ENCODE data around the gene SLC35A3. TPM values are rescaled to one million over a fixed set of nuclear protein-coding genes. Genes with fewer than 3 reads are reported as not detected.

Gene SLC35A3
- total and polyA plus RNA-seq, 9 of the 15 experiments (the other 6 are each of a cell fraction or from before 2014, with no cell fraction given) = 3.5 to 21.7 (median 13.2) TPM

- TF ChIP-seq AFF1 (IDR thresholded peaks at IDR 0.05; ENCODE audit: low read depth in 1 of 2, partially characterized antibody in 2 of 2) = no peak
- TF ChIP-seq U2AF2 (optimal IDR thresholded peaks at IDR 0.05; ENCODE audit: low read depth, low read length) = no peak
These were observed 82.1 kb downstream of the SLC35A3 start (continued) for GRCh38 chr1:100051893-100052292.

GRCh38 chr1:100053119-100053518, 83.3 kb downstream of the SLC35A3 start:
- Histone ChIP-seq H3K36me3 (ENCODE audit: control insufficient read depth, insufficient read depth, low read length) (peaks cover 43% of the 10 kb centered on the region; the same call in 2 of the 3 replicates), H4K20me1 (replicated peaks; ENCODE audit: control insufficient read depth, insufficient read depth, low read length) (peaks cover 14% of the 10 kb centered on the region), H2AFZ (ENCODE audit: low read depth, low read length) (no peak overlapping the region), H3K4me1 (replicated peaks in 1 of 2; ENCODE audit: control insufficient read depth in 2 of 2, insufficient read depth in 2 of 2, low read length in 2 of 2) (peaks cover 5 to 24% of the 10 kb centered on the region in 2 experiments; a peak in 4 of 5 replicates), H3K9me3 (replicated peaks; ENCODE audit: control insufficient read depth, insufficient read depth, low read depth, low read length) (no peaks in the 10 kb centered on the region), H3K4me3 (no peak overlapping the region), H3K27ac (ENCODE audit: extremely low read depth, low read depth, low read length) (no peak overlapping the region), H3K4me2 (ENCODE audit: insufficient read depth, low read length) (no peak overlapping the region), H3K79me2 (ENCODE audit: control insufficient read depth, insufficient read depth, low read length) (peaks cover 77% of the 10 kb centered on the region), H3K27me3 (ENCODE audit: control insufficient read depth in 2 of 2, insufficient read depth in 2 of 2, low read length in 2 of 2) (no peaks in the 10 kb centered on the region), H3K9me1 (ENCODE audit: control insufficient read depth, insufficient read depth, low read length) (no peaks in the 10 kb centered on the region), H3K9ac (ENCODE audit: insufficient read depth in 1 of 2, low read depth in 2 of 2, low read length in 2 of 2) (no peak overlapping the region)
- ChIA-PET CTCF (ENCODE audit: low intra/inter-chr PET ratio) (no interaction called here), POLR2A (no interaction called here)
- in situ Hi-C loops (cut with MboI) (no loop called here), intact Hi-C loops (cut with micrococcal nuclease) (no loop called here)
- BruUV-seq (replicated peaks) = no TSS peak
- ATAC-seq (no peak), DNase-seq (ENCODE audit: extremely low read depth in 1 of 4, low spot score in 3 of 4) (no peak), FAIRE-seq (no peak)
- TF ChIP-seq CBFA2T3 (IDR thresholded peaks at IDR 0.05) = no peak
- no peak for TF ChIP-seq ZNF212 (CRISPR knock-in tag; IDR thresholded peaks at IDR 0.05)
- no peak for TF ChIP-seq ZFP30 (CRISPR knock-in tag; IDR thresholded peaks at IDR 0.05; ENCODE audit: borderline replicate concordance)
- no peak for TF ChIP-seq ZNF830 (CRISPR knock-in tag; IDR thresholded peaks at IDR 0.05)
- TF ChIP-seq TFE3 (CRISPR knock-in tag; IDR thresholded peaks at IDR 0.05) = no peak
- TF ChIP-seq MXD1 (CRISPR knock-in tag; IDR thresholded peaks at IDR 0.05; ENCODE audit: borderline replicate concordance, poor library complexity, severe bottlenecking) = no peak
- TF ChIP-seq CHD1 (IDR thresholded peaks at IDR 0.05; ENCODE audit: low read length) = no peak
- TF ChIP-seq ZNF583 (CRISPR knock-in tag; IDR thresholded peaks at IDR 0.05) = no peak
- TF ChIP-seq RBBP5 (IDR thresholded peaks at IDR 0.05; ENCODE audit: borderline replicate concordance, insufficient read depth, low read length, poor library complexity, severe bottlenecking) = no peak
- TF ChIP-seq POLR2A (conservative IDR thresholded peaks at IDR 0.05) = no peak
